C4-2B (cell line): ENCODE measurements around the gene GPC2.
"Not testable (repeated sequence)": the region's sequence is repeated elsewhere in the genome, so short reads cannot be mapped to it uniquely, and the experiment has no call there.

Source experiments
- CTCF ChIP-seq: fragments of 450-650 bp; conservative IDR thresholded peaks from 2 replicates; pipeline ENCODE4 v1.5.1; 2017; ENCODE audit warnings: mild to moderate bottlenecking
- ZFX ChIP-seq: fragments of 450-650 bp; IDR thresholded peaks from 2 replicates; pipeline ENCODE4 v1.6.1; 2017

- TF ChIP-seq CTCF, ZFX: not testable (repeated sequence)
Measured at GRCh38 chr7:100130220-100130607, 47.0 kb downstream of the GPC2 start.
